ENCODE results near the gene N4BP2L1. TPM values are rescaled to one million over a fixed set of nuclear protein-coding genes. Genes with fewer than 3 reads are reported as not detected.

N4BP2L1 gene
- polyA plus RNA-seq, 3 donors = 50.9 to 82.5 (median 81.5) TPM

GRCh38 chr13:32476021-32476731 is 48.2 kb upstream of the N4BP2L1 start:
- H3K27me3 ChIP-seq (ENCODE audit: control insufficient read depth in 2 of 2, insufficient read depth in 2 of 2, low read length in 2 of 2) = no peaks in the 10 kb centered on the region
- TF ChIP-seq, protein P1, sequence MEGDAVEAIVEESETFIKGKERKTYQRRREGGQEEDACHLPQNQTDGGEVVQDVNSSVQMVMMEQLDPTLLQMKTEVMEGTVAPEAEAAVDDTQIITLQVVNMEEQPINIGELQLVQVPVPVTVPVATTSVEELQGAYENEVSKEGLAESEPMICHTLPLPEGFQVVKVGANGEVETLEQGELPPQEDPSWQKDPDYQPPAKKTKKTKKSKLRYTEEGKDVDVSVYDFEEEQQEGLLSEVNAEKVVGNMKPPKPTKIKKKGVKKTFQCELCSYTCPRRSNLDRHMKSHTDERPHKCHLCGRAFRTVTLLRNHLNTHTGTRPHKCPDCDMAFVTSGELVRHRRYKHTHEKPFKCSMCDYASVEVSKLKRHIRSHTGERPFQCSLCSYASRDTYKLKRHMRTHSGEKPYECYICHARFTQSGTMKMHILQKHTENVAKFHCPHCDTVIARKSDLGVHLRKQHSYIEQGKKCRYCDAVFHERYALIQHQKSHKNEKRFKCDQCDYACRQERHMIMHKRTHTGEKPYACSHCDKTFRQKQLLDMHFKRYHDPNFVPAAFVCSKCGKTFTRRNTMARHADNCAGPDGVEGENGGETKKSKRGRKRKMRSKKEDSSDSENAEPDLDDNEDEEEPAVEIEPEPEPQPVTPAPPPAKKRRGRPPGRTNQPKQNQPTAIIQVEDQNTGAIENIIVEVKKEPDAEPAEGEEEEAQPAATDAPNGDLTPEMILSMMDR (IDR thresholded peaks at IDR 0.05) = no peak
- no peaks in the 10 kb centered on the region for H4K20me1 ChIP-seq (ENCODE audit: insufficient read depth, low read length)
- H3K4me1 ChIP-seq (ENCODE audit: control insufficient read depth in 1 of 2, insufficient read depth in 2 of 2, low read length in 2 of 2) = peaks cover 0 to 6% of the 10 kb centered on the region in 2 donors
- Mint-ChIP-seq H3K27me3 (ENCODE audit: low read depth in 3 of 3) (peaks cover 0 to 4% (median 3%) of the 10 kb centered on the region in 3 donors), H3K9me3 (no peaks in the 10 kb centered on the region), H3K4me1 (peaks cover 15% of the 10 kb centered on the region), H3K27ac (no peak overlapping the region), H3K4me3 (no peak overlapping the region), H3K36me3 (peaks cover 0 to 5% of the 10 kb centered on the region in 2 donors)
- no peaks in the 10 kb centered on the region for H3K79me2 ChIP-seq (ENCODE audit: insufficient read depth, low read length)
- no peaks in the 10 kb centered on the region for H3K9me3 ChIP-seq (replicated peaks in 1 of 2; ENCODE audit: control insufficient read depth in 1 of 2, insufficient read depth in 1 of 2, low read length in 2 of 2)
- H2AFZ ChIP-seq (ENCODE audit: insufficient read depth, low read depth, low read length, poor library complexity, severe bottlenecking) = no peak overlapping the region
- DNase-seq = no peak
- no peaks in the 10 kb centered on the region for H3K36me3 ChIP-seq (replicated peaks in 1 of 2; ENCODE audit: control insufficient read depth in 1 of 2, insufficient read depth in 2 of 2, low read length in 2 of 2)
- 100% methylated on average over 1 of the region's 2 CpGs for WGBS (ENCODE audit: insufficient coverage)
- no peak overlapping the region for H3K9ac ChIP-seq (ENCODE audit: insufficient read depth, low read length, poor library complexity, severe bottlenecking)
- no peak overlapping the region for H3K27ac ChIP-seq (ENCODE audit: low read depth in 1 of 2, low read length in 2 of 2)
- no peak overlapping the region for H3K4me3 ChIP-seq (replicated peaks in 1 of 3; ENCODE audit: low read depth in 2 of 3, low read length in 3 of 3)
- intact Hi-C loops (cut with micrococcal nuclease) = no loop called here
- H3K4me2 ChIP-seq (replicated peaks; ENCODE audit: extremely low read depth, low read length, poor library complexity, severe bottlenecking) = no peak overlapping the region

DNA sequence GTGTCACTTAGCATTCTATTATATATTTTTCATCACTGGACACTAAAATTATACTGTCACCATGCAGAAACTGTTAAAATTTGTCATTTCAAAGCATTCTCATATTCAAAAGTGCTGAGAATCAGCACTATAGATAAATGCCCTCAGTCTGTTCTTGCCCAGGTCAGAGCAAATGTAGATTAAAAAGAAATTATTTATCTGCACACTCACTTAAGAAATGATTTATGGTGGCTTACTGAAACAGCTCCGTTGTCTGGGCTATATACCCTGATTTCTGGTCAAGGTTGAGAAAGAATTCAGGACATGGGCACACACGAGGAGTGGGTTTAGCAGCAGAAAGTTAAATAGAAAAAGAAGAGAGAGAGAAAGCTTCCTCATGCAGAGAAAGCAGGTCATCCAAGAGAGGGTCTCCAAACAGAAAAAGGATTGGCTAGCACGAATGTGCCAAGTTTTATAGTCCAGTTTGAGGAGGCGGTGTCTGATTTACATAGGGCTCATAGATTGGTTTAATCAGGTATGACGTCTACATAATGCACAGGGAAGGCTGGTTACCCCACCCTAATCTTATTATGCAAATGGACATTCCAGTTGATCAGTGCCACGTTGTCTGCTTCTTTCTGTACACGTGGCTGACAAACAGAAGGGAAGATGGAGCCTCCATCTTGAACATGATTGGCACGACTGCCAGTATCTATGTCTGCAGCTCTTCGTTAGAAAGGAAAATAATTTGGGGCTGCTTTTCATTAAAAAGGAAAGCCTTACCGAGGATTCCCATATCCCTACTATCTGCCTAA is 47.3 kb upstream of the N4BP2L1 start:
- no peak overlapping the region for H2AFZ ChIP-seq (ENCODE audit: insufficient read depth, low read depth, low read length, poor library complexity, severe bottlenecking)
- no peak for DNase-seq
- H3K27me3 ChIP-seq (ENCODE audit: control insufficient read depth in 2 of 2, insufficient read depth in 2 of 2, low read length in 2 of 2) = no peaks in the 10 kb centered on the region
- intact Hi-C loops (cut with micrococcal nuclease) = no loop called here
- H3K36me3 Mint-ChIP-seq = peaks cover 0 to 5% of the 10 kb centered on the region in 2 donors
- H3K4me1 Mint-ChIP-seq = peaks cover 16% of the 10 kb centered on the region
- peaks cover 0 to 4% (median 3%) of the 10 kb centered on the region in 3 donors for H3K27me3 Mint-ChIP-seq (ENCODE audit: low read depth in 3 of 3)
- no peaks in the 10 kb centered on the region for H3K9me3 Mint-ChIP-seq
- no peak overlapping the region for H3K4me3 Mint-ChIP-seq
- no peaks in the 10 kb centered on the region for H3K9me3 ChIP-seq (replicated peaks in 1 of 2; ENCODE audit: control insufficient read depth in 1 of 2, insufficient read depth in 1 of 2, low read length in 2 of 2)
- H4K20me1 ChIP-seq (ENCODE audit: insufficient read depth, low read length) = no peaks in the 10 kb centered on the region
- WGBS (ENCODE audit: insufficient coverage) = 92% methylated on average over 6 of the region's 10 CpGs
- H3K9ac ChIP-seq (ENCODE audit: insufficient read depth, low read length, poor library complexity, severe bottlenecking) = no peak overlapping the region
- no peaks in the 10 kb centered on the region for H3K79me2 ChIP-seq (ENCODE audit: insufficient read depth, low read length)
- H3K4me3 ChIP-seq (replicated peaks in 1 of 3; ENCODE audit: low read depth in 2 of 3, low read length in 3 of 3) = no peak overlapping the region
- H3K4me2 ChIP-seq (replicated peaks; ENCODE audit: extremely low read depth, low read length, poor library complexity, severe bottlenecking) = no peak overlapping the region
- no peak overlapping the region for H3K27ac Mint-ChIP-seq
- TF ChIP-seq, protein P1 (IDR thresholded peaks at IDR 0.05) = no peak
- no peaks in the 10 kb centered on the region for H3K36me3 ChIP-seq (replicated peaks in 1 of 2; ENCODE audit: control insufficient read depth in 1 of 2, insufficient read depth in 2 of 2, low read length in 2 of 2)
- no peak overlapping the region for H3K27ac ChIP-seq (ENCODE audit: low read depth in 1 of 2, low read length in 2 of 2)
- H3K4me1 ChIP-seq (ENCODE audit: control insufficient read depth in 1 of 2, insufficient read depth in 2 of 2, low read length in 2 of 2) = peaks cover 0 to 6% of the 10 kb centered on the region in 2 donors

All from CD14-positive monocyte (primary cell).